AG08395 (cell line): ENCODE measurements around the gene FREM1.

Source experiments
- DNase-seq: peaks from one replicate; pipeline ENCODE4 v3.0.0; 2012; ENCODE audit warnings: mixed read lengths, low spot score

FREM1 gene

GRCh38 chr9:14761584-14761983, 148.6 kb downstream of the FREM1 start:
- DNase-seq, result no peak

GRCh38 chr9:14760060-14760459, 150.2 kb downstream of the FREM1 start:
- no peak for DNase-seq

GRCh38 chr9:14756291-14756690, 153.9 kb downstream of the FREM1 start:
- DNase-seq, result no peak

GRCh38 chr9:14752871-14753270, 157.4 kb downstream of the FREM1 start:
- no peak for DNase-seq

- no peak for DNase-seq
Observed at GRCh38 chr9:14752271-14752670, 158.0 kb downstream of the FREM1 start.

- no peak for DNase-seq
Observed at GRCh38 chr9:14750821-14751220, 159.4 kb downstream of the FREM1 start.

GRCh38 chr9:14749741-14750211, 160.5 kb downstream of the FREM1 start:
- no peak for DNase-seq

- no peak for DNase-seq
Observed at GRCh38 chr9:14748373-14748772, 161.9 kb downstream of the FREM1 start.

- no peak for DNase-seq
Observed at GRCh38 chr9:14747111-14747510, 163.1 kb downstream of the FREM1 start.

GRCh38 chr9:14746626-14747025, 163.6 kb downstream of the FREM1 start:
- no peak for DNase-seq

- DNase-seq, result no peak
Observed at GRCh38 chr9:14744768-14745167, 165.5 kb downstream of the FREM1 start.

- no peak for DNase-seq
Observed at GRCh38 chr9:14741369-14741768, 168.9 kb downstream of the FREM1 start.

GRCh38 chr9:14733133-14733532, 177.1 kb downstream of the FREM1 start:
- no peak for DNase-seq

- no peak for DNase-seq
Observed at GRCh38 chr9:14731294-14731981, 178.8 kb downstream of the FREM1 start.

GRCh38 chr9:14730461-14730898, 179.7 kb downstream of the FREM1 start:
- DNase-seq, result no peak

- DNase-seq, result no peak
Observed at GRCh38 chr9:14723301-14723700, 186.9 kb downstream of the FREM1 start.

GRCh38 chr9:14722391-14723035, 187.7 kb downstream of the FREM1 start, which contains the start of gene CER1:
TSS of gene CER1 (minus strand) at chr9:14722733. CDS start at chr9:14722672, 61 bp downstream.
- DNase-seq, result no peak

GRCh38 chr9:14719231-14719923, 190.9 kb downstream of the FREM1 start:
- no peak for DNase-seq

GRCh38 chr9:14715102-14715501, 195.1 kb downstream of the FREM1 start:
- DNase-seq, result no peak

- DNase-seq, result no peak
Observed at GRCh38 chr9:14713187-14713767, 197.0 kb downstream of the FREM1 start.

- no peak for DNase-seq
Observed at GRCh38 chr9:14710804-14711203, 199.4 kb downstream of the FREM1 start.

- no peak for DNase-seq
Observed at GRCh38 chr9:14706530-14707140, 203.6 kb downstream of the FREM1 start.
